ENCODE results near the gene IREB2. TPM values are rescaled to one million over a fixed set of nuclear protein-coding genes. Genes with fewer than 3 reads are reported as not detected.

Gene IREB2
- total RNA-seq, 1 donor from 2014 or later = 82.4 TPM

DNA sequence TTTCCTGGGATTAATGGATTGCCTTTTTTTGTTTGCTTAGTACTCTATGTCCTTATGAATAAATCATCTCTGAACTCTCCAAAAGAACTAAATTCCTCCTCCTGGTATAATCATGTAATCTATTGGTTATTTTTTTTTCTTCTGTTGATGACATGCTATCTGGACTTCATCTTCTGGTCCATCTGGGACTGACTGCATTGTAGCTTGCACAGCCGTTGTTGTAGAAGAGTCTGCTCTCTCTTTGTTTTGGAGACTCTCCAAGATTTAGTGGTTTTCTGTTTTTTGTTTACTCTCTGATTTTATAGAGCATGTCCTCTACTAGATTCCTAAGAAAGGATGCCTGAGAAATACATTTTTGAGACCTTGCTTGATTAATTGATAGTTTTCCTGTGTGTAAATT lies 19.1 kb downstream of the IREB2 start:
- H3K36me3 Mint-ChIP-seq (ENCODE audit: unreplicated experiment) = no peaks in the 10 kb centered on the region
- TF ChIP-seq, protein P1, sequence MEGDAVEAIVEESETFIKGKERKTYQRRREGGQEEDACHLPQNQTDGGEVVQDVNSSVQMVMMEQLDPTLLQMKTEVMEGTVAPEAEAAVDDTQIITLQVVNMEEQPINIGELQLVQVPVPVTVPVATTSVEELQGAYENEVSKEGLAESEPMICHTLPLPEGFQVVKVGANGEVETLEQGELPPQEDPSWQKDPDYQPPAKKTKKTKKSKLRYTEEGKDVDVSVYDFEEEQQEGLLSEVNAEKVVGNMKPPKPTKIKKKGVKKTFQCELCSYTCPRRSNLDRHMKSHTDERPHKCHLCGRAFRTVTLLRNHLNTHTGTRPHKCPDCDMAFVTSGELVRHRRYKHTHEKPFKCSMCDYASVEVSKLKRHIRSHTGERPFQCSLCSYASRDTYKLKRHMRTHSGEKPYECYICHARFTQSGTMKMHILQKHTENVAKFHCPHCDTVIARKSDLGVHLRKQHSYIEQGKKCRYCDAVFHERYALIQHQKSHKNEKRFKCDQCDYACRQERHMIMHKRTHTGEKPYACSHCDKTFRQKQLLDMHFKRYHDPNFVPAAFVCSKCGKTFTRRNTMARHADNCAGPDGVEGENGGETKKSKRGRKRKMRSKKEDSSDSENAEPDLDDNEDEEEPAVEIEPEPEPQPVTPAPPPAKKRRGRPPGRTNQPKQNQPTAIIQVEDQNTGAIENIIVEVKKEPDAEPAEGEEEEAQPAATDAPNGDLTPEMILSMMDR (IDR thresholded peaks at IDR 0.05; ENCODE audit: partially characterized antibody, unreplicated experiment) = no peak
- peaks cover 2% of the 10 kb centered on the region for H3K27me3 Mint-ChIP-seq (ENCODE audit: unreplicated experiment)
- no peaks in the 10 kb centered on the region for H3K9me3 Mint-ChIP-seq (ENCODE audit: unreplicated experiment)
- peaks cover 28% of the 10 kb centered on the region for H3K4me1 Mint-ChIP-seq (ENCODE audit: low read depth, unreplicated experiment)
- peak overlapping the region; percentile 15 for H3K4me3 Mint-ChIP-seq (ENCODE audit: unreplicated experiment)
- no peak for DNase-seq
- no peak overlapping the region for H3K27ac Mint-ChIP-seq (ENCODE audit: unreplicated experiment)

DNA sequence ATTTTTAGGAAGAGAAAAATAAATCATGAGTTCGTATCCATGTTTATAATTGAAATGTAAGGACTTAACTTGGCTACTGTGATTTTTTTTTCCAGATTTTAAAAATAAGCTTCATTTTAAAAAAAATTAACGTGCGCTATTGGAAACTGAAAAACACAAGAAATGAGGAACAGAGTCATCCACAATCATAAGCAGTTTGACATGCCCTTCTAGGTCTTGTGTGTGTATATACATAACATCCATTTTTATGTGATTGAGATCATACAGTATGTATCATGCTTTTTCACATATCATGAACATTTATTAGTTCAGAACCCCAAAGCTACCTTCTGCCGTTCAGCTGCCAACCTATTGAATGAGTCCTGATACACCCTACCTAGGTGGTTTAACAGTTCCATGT lies 22.7 kb downstream of the IREB2 start:
- DNase-seq = no peak
- peak overlapping the region; percentile 46 for H3K27ac Mint-ChIP-seq (ENCODE audit: unreplicated experiment)
- H3K36me3 Mint-ChIP-seq (ENCODE audit: unreplicated experiment) = no peaks in the 10 kb centered on the region
- H3K27me3 Mint-ChIP-seq (ENCODE audit: unreplicated experiment) = no peaks in the 10 kb centered on the region
- no peak overlapping the region for H3K4me3 Mint-ChIP-seq (ENCODE audit: unreplicated experiment)
- H3K4me1 Mint-ChIP-seq (ENCODE audit: low read depth, unreplicated experiment) = peaks cover 13% of the 10 kb centered on the region
- no peaks in the 10 kb centered on the region for H3K9me3 Mint-ChIP-seq (ENCODE audit: unreplicated experiment)
- TF ChIP-seq, protein P1 (IDR thresholded peaks at IDR 0.05; ENCODE audit: partially characterized antibody, unreplicated experiment) = no peak

DNA sequence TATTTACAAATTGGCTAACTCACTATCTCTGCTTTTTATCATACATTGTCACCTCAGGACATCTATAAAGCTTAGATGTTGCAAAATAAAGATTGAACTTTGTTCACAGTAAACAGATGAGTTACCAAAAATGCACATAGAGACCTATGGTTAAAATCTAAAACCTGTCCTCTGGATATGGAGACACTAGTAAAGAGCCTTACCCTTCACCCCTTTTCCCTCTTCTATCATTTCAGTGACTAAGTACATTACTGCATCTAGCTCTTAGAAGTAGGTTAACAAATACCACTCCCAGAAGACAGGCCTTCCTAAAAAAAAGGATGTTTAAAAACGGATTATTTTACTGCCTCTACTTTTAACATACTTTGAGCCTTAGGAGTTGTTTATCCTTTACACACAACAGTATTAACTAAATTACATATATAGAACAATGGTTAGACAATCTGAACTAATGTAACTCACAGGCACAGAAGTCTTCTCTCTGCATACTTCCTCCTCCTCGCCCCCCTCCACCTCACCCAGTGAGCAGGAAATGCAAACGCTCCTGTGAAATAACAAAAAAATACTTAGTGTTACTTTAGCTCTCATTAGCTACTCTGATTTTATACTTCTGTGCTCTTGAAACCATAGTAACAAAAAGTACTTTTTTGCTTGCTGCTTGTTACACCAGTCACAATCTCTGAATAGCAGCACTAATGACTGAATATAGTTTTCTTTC lies 23.3 kb downstream of the IREB2 start:
- no peak overlapping the region for H3K4me3 Mint-ChIP-seq (ENCODE audit: unreplicated experiment)
- no peaks in the 10 kb centered on the region for H3K27me3 Mint-ChIP-seq (ENCODE audit: unreplicated experiment)
- peak overlapping the region; percentile 46 for H3K27ac Mint-ChIP-seq (ENCODE audit: unreplicated experiment)
- peaks cover 13% of the 10 kb centered on the region for H3K4me1 Mint-ChIP-seq (ENCODE audit: low read depth, unreplicated experiment)
- H3K9me3 Mint-ChIP-seq (ENCODE audit: unreplicated experiment) = no peaks in the 10 kb centered on the region
- no peaks in the 10 kb centered on the region for H3K36me3 Mint-ChIP-seq (ENCODE audit: unreplicated experiment)
- no peak for DNase-seq
- TF ChIP-seq, protein P1 (IDR thresholded peaks at IDR 0.05; ENCODE audit: partially characterized antibody, unreplicated experiment) = no peak

DNA sequence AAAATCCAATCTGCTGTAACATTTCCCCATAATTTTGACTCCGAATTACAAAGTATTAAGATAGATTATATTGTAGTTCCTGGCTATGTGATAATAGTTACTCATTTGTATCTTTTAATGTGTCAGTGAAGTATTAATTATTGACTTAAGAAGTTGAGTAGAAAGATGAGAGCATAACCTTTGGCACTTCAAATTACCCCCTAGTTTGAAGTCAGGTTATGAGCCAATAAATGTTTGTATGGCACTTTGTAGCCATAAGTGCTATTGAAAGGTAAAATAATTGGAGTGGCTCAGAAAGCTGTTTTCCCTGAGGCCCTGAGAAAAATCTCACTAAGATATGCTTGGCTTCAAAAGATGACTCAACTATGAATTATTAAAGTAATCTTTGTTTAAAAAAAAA lies 31.0 kb downstream of the IREB2 start:
- TF ChIP-seq, protein P1 (IDR thresholded peaks at IDR 0.05; ENCODE audit: partially characterized antibody, unreplicated experiment) = no peak

DNA sequence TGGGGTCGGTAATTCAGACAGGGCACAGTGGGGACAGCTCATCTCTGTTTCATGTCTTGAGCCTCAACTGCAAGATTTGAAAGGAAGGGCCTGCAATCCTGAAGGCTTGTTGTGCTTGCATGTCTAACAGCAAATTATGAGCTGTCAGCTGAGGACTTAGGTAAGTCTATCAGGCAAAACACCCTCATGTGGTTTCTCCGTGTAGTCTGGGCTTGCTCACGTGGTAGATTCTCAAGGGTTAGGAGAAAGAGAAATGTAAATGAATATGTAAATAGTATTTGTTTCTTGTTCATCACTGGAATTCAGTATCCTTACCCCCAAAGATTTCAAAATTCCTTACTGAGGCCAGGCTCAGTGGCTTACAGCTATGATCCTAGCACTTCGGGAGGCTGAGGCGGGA lies 39.3 kb downstream of the IREB2 start:
- TF ChIP-seq, protein P1 (IDR thresholded peaks at IDR 0.05; ENCODE audit: partially characterized antibody, unreplicated experiment) = no peak
- no peaks in the 10 kb centered on the region for H3K9me3 Mint-ChIP-seq (ENCODE audit: unreplicated experiment)
- H3K27ac Mint-ChIP-seq (ENCODE audit: unreplicated experiment) = no peak overlapping the region
- H3K4me1 Mint-ChIP-seq (ENCODE audit: low read depth, unreplicated experiment) = no peaks in the 10 kb centered on the region
- DNase-seq = no peak
- no peaks in the 10 kb centered on the region for H3K36me3 Mint-ChIP-seq (ENCODE audit: unreplicated experiment)
- H3K4me3 Mint-ChIP-seq (ENCODE audit: unreplicated experiment) = no peak overlapping the region
- H3K27me3 Mint-ChIP-seq (ENCODE audit: unreplicated experiment) = no peaks in the 10 kb centered on the region

More for the DNA sequence above, 31.0 kb downstream of the IREB2 start:
- no peaks in the 10 kb centered on the region for H3K27me3 Mint-ChIP-seq (ENCODE audit: unreplicated experiment)
- no peak overlapping the region for H3K4me3 Mint-ChIP-seq (ENCODE audit: unreplicated experiment)
- DNase-seq = no peak
- no peaks in the 10 kb centered on the region for H3K36me3 Mint-ChIP-seq (ENCODE audit: unreplicated experiment)
- no peaks in the 10 kb centered on the region for H3K9me3 Mint-ChIP-seq (ENCODE audit: unreplicated experiment)
- no peak overlapping the region for H3K27ac Mint-ChIP-seq (ENCODE audit: unreplicated experiment)
- no peaks in the 10 kb centered on the region for H3K4me1 Mint-ChIP-seq (ENCODE audit: low read depth, unreplicated experiment)

Data from glutamatergic neuron (in vitro differentiated cells).